ENCODE data around the gene DNAJA1. TPM values are rescaled to one million over a fixed set of nuclear protein-coding genes. Genes with fewer than 3 reads are reported as not detected.

The DNAJA1 gene
- total RNA-seq, 3 donors from 2014 or later, result 76.6 to 122 (median 89.5) TPM

DNA sequence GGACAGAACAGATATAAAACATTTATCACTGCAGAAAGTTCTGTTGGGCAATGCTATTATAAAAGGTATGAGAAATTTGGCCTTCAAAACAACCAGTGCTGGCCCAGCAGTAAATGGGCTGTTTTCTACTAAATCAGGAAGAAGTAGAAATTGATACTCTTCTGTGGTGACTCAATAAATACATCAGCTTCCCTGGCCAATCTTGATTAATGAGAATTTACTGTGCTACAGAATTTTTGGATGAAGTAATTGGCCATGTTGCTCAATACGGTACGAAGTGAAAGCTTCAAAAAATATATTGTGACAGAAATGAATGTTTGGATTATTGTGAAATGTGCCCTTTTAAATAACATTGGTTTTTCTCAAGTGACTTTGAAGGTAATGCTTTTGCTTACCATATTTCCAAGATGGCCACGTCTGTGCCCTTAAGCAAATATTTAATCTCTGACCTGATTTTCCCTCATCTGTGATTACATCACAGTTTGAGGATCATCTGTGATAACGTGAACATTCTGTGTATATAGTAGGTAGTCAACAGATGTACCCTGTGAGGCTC is 4.2 kb downstream of the DNAJA1 start:
- DNase-seq (ENCODE audit: low spot score in 2 of 2), result no peak
- Histone ChIP-seq H3K27me3 (no peaks in the 10 kb centered on the region), H3K4me1 (peaks cover 6 to 20% of the 10 kb centered on the region in 2 donors), H3K27ac (peak overlapping the region; percentile 29 to 42), H3K9me3 (no peaks in the 10 kb centered on the region), H3K36me3 (peaks cover 3% of the 10 kb centered on the region), H3K4me3 (peak overlapping the region in 1 of 3 donors; percentile 20)
- no peak for TF ChIP-seq POLR2AphosphoS5 (IDR thresholded peaks at IDR 0.05)
- TF ChIP-seq POLR2A (IDR thresholded peaks at IDR 0.05), result no peak
- TF ChIP-seq, protein P1, sequence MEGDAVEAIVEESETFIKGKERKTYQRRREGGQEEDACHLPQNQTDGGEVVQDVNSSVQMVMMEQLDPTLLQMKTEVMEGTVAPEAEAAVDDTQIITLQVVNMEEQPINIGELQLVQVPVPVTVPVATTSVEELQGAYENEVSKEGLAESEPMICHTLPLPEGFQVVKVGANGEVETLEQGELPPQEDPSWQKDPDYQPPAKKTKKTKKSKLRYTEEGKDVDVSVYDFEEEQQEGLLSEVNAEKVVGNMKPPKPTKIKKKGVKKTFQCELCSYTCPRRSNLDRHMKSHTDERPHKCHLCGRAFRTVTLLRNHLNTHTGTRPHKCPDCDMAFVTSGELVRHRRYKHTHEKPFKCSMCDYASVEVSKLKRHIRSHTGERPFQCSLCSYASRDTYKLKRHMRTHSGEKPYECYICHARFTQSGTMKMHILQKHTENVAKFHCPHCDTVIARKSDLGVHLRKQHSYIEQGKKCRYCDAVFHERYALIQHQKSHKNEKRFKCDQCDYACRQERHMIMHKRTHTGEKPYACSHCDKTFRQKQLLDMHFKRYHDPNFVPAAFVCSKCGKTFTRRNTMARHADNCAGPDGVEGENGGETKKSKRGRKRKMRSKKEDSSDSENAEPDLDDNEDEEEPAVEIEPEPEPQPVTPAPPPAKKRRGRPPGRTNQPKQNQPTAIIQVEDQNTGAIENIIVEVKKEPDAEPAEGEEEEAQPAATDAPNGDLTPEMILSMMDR (IDR thresholded peaks at IDR 0.05), result no peak
- intact Hi-C loops (cut with DNase I; ENCODE audit: low total_unique reads), result no loop called here

DNA sequence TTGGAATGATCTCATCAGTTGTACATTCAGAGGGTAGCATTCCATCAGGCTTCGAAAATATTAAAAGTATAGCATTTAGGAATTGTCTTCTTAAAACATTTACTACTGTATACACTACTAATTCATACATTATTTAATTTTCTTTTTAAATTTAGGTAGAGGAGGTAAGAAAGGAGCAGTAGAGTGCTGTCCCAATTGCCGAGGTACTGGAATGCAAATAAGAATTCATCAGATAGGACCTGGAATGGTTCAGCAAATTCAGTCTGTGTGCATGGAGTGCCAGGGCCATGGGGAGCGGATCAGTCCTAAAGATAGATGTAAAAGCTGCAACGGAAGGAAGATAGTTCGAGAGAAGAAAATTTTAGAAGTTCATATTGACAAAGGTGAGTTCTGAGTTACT is 5.2 kb downstream of the DNAJA1 start:
- no peaks in the 10 kb centered on the region for H3K27me3 ChIP-seq
- no peaks in the 10 kb centered on the region for H3K9me3 ChIP-seq
- no peak overlapping the region for H3K4me3 ChIP-seq
- intact Hi-C loops (cut with DNase I; ENCODE audit: low total_unique reads), result no loop called here
- H3K36me3 ChIP-seq, result peaks cover 3% of the 10 kb centered on the region
- peaks cover 6 to 20% of the 10 kb centered on the region in 2 donors for H3K4me1 ChIP-seq
- DNase-seq (ENCODE audit: low spot score in 2 of 2), result no peak
- TF ChIP-seq POLR2AphosphoS5 (IDR thresholded peaks at IDR 0.05) (no peak), POLR2A (IDR thresholded peaks at IDR 0.05) (no peak)
- TF ChIP-seq, protein P1 (IDR thresholded peaks at IDR 0.05), result no peak
- no peak overlapping the region for H3K27ac ChIP-seq

DNA sequence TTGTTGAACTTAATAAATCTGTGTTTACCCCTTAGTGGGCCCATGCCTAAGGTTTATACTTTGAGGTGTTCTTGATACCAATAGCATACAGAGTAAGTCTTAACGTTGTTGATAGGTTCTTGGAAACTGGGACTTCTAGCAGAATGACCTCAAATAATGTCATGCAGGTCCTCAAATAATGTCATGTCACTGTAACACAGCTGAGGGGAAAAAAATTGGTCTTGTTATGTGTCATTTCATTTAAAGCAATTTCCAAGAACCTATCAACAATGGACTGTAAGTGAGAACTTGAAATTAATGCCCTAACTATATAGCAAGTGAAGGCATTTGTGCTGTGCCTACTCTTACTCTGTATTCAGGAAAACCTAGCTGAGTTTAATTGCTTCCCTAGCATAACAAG is 7.2 kb downstream of the DNAJA1 start:
- H3K4me3 ChIP-seq, result no peak overlapping the region
- DNase-seq (ENCODE audit: low spot score in 2 of 2), result no peak

DNA sequence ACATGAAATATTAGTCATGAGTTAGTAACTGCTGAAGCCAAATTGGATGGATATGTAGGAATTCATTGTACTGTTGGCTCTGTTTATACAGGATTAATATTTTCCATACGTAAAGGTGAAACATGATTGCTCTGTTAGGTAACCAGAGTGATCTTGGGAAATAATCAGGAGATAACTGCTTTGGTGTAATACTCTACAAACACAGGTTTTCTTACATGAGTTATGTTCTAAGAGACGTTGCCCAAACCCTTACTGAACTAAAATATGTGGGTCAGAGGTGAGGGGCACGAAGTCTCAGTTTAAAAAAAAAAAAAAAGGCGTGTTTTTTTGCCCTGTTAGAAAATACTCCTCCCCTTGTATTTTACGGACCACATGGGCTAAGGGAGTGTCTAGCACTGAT is 7.8 kb downstream of the DNAJA1 start:
- Histone ChIP-seq H3K4me1 (peaks cover 6 to 15% of the 10 kb centered on the region in 2 donors), H3K27ac (no peak overlapping the region), H3K27me3 (no peaks in the 10 kb centered on the region), H3K9me3 (no peaks in the 10 kb centered on the region), H3K4me3 (no peak overlapping the region), H3K36me3 (peaks cover 10% of the 10 kb centered on the region)
- intact Hi-C loops (cut with DNase I; ENCODE audit: low total_unique reads), result no loop called here
- TF ChIP-seq, protein P1 (IDR thresholded peaks at IDR 0.05), result no peak
- TF ChIP-seq POLR2AphosphoS5 (IDR thresholded peaks at IDR 0.05) (no peak), POLR2A (IDR thresholded peaks at IDR 0.05) (no peak)
- no peak for DNase-seq (ENCODE audit: low spot score in 2 of 2)

More for the DNA sequence above, 7.2 kb downstream of the DNAJA1 start:
- H3K27me3 ChIP-seq, result no peaks in the 10 kb centered on the region
- H3K9me3 ChIP-seq, result no peaks in the 10 kb centered on the region
- H3K27ac ChIP-seq, result no peak overlapping the region
- TF ChIP-seq POLR2A (IDR thresholded peaks at IDR 0.05), result no peak
- intact Hi-C loops (cut with DNase I; ENCODE audit: low total_unique reads), result no loop called here
- H3K36me3 ChIP-seq, result peaks cover 10% of the 10 kb centered on the region
- peaks cover 6 to 15% of the 10 kb centered on the region in 2 donors for H3K4me1 ChIP-seq

DNA sequence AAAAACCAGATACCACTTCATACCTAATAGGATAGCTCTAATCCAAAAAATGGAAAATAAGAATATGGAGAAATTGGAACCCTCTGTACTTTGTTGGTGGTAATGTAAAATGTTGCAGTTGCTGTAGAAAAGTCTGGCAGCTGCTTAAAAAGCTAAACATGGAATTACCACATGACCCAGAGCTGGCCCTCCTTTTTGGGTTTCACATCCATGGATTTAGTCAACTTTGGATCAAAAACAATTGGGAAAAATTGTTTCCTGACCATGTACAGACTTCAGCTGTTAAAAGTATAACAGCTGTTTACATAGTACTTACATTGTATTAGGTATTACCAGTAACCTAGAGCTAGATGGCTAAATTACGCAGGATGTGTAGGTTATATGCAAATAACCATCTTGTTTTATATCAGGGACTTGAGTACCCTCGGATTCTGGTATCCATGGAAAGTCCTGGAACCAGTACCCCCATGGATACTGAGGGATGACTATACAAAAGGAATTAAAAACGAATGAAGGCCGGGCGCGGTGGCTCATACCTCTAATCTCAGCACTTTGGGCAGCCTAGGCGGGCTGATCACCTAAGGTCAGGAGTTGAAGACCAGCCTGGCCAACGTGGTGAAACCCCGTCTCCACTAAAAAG is 15.8 kb downstream of the DNAJA1 start:
- no peaks in the 10 kb centered on the region for H3K9me3 ChIP-seq
- no peaks in the 10 kb centered on the region for H3K27me3 ChIP-seq
- DNase-seq (ENCODE audit: low spot score in 2 of 2), result no peak
- H3K4me3 ChIP-seq, result no peak overlapping the region
- intact Hi-C loops (cut with DNase I; ENCODE audit: low total_unique reads), result no loop called here
- TF ChIP-seq, protein P1 (IDR thresholded peaks at IDR 0.05), result no peak
- TF ChIP-seq POLR2A (IDR thresholded peaks at IDR 0.05) (no peak), POLR2AphosphoS5 (IDR thresholded peaks at IDR 0.05) (no peak)
- H3K4me1 ChIP-seq, result no peaks in the 10 kb centered on the region
- no peak overlapping the region for H3K27ac ChIP-seq
- peaks cover 7% of the 10 kb centered on the region for H3K36me3 ChIP-seq
